Peyer's patch (tissue), 4 donors: ENCODE data around the gene PLCL1. TPM values are rescaled to one million over a fixed set of nuclear protein-coding genes. Genes with fewer than 3 reads are reported as not detected.

ENCODE experiments used
- DNase-seq, 3 donors: peaks; one replicate each; pipeline ENCODE4 v3.0.0-alpha.2; 2017 to 2019
- H3K27ac ChIP-seq, 4 donors: fragments of 200-600 bp; sonication (generic); one replicate each; pipeline ENCODE4 v1.5.1; 2016 to 2019
- H3K27me3 ChIP-seq, 2 donors: fragments of 200-600 bp; sonication (generic); one replicate each; pipeline ENCODE4 v1.5.1; 2019
- H3K36me3 ChIP-seq, 3 donors: fragments of 200-600 bp; sonication (generic); one replicate each; pipeline ENCODE4 v1.5.1; 2016 to 2019
- H3K4me1 ChIP-seq, 4 donors: fragments of 200-600 bp; sonication (generic); one replicate each; pipeline ENCODE4 v1.5.1; 2016 to 2019
- H3K4me3 ChIP-seq, 4 donors: fragments of 200-600 bp; sonication (generic); 1 replicate in 3 of 4; 2 replicates in 1 of 4; pipeline ENCODE4 v1.5.1; 2016 to 2019; ENCODE audit warnings: mild to moderate bottlenecking in 1 of 4
- H3K9me3 ChIP-seq, 4 donors: fragments of 200-600 bp; sonication (generic); one replicate each; pipeline ENCODE4 v1.5.1; 2016 to 2019; ENCODE audit warnings: mild to moderate bottlenecking in 1 of 4
- CTCF ChIP-seq, 6 experiments: fragments of 450-650 bp in 4 of 6; fragments of 200-600 bp in 2 of 6; sonication (generic) in 1 of 6; IDR thresholded peaks; one replicate each; pipeline ENCODE4 v1.5.1; 2017 to 2019; ENCODE audit warnings: antibody characterized with exemption in 6 of 6, mild to moderate bottlenecking in 3 of 6, moderate library complexity in 1 of 6
- POLR2A ChIP-seq, 2 donors: fragments of 450-650 bp; IDR thresholded peaks; one replicate each; pipeline ENCODE4 v1.5.1; 2017; ENCODE audit warnings: antibody characterized with exemption in 2 of 2, mild to moderate bottlenecking in 2 of 2, moderate library complexity in 2 of 2
- total RNA-seq, 4 donors: library from RNA; depleted of rRNA; stranded (reverse); fragments of >200 nt; gene quantifications; one replicate each; pipeline ENCODE4 v1.1.0, GENCODE V29; 2016

The PLCL1 gene
- total RNA-seq, 4 donors from 2014 or later = 1.9 to 5.8 (median 2.8) TPM; not detected in 1

DNA sequence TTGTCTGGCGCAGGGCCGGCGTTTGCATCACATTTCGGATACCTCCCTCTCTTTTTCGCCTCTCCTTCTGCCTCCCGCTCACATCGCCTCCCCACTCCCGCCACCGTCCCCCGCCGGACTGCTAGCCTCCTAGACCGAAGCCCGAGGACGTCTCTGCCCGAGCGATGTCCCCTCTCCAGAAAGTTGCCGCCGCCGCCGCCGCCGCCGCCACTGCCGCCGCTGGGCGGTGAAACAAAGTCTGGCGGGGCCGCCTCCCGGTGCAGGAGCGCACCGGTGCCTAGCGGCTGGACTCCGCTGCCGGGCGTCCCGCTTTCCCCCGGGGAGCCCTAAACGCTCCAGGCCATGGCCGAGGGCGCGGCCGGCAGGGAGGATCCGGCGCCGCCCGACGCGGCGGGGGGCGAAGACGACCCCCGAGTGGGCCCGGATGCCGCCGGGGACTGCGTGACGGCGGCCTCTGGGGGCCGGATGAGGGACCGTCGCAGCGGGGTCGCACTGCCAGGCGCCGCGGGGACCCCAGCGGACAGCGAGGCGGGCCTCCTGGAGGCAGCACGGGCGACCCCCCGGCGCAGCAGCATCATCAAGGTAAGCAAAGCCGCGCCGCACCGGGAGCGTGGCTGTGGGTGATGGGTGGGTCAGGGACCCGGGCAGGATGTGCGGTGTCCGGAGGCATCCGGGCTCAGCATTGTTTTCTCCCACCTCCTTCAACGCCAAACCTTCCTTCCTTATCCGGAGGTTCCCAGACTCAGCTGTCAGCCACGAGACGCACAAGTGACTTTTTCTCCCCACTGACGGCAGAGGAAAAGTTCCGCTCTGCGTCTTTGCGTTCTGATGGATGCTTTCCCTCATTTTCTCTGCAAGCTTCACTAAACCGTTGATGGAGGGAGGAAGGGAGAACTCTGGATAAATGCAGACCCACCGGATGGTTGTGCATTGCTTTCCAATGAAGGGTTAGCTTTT is 643 bp downstream of the PLCL1 start:
- peak; percentile 29 to 50 (median 49) for DNase-seq
- TF ChIP-seq CTCF (IDR thresholded peaks at IDR 0.05) (no peak), POLR2A (IDR thresholded peaks at IDR 0.05) (peak in 1 of 2 donors; percentile 1)
- peaks cover 0 to 8% (median 1%) of the 10 kb centered on the region in 4 donors for H3K4me1 ChIP-seq
- no peaks in the 10 kb centered on the region for H3K27me3 ChIP-seq
- H3K9me3 ChIP-seq = no peaks in the 10 kb centered on the region
- no peaks in the 10 kb centered on the region for H3K36me3 ChIP-seq
- peak overlapping the region; percentile 56 to 80 (median 68) for H3K4me3 ChIP-seq
- peak overlapping the region; percentile 42 to 71 (median 60) for H3K27ac ChIP-seq

- no peak for TF ChIP-seq CTCF (IDR thresholded peaks at IDR 0.05)
- no peak for TF ChIP-seq POLR2A (IDR thresholded peaks at IDR 0.05)
- no peaks in the 10 kb centered on the region for H3K36me3 ChIP-seq
- no peaks in the 10 kb centered on the region for H3K27me3 ChIP-seq
- DNase-seq = no peak
- peak overlapping the region; percentile 56 to 80 (median 68) for H3K4me3 ChIP-seq
- H3K4me1 ChIP-seq = peaks cover 0 to 8% (median 1%) of the 10 kb centered on the region in 4 donors
- no peaks in the 10 kb centered on the region for H3K9me3 ChIP-seq
- no peak overlapping the region for H3K27ac ChIP-seq
Measured at GRCh38 chr2:197805715-197806633, 1.6 kb downstream of the PLCL1 start.

DNA sequence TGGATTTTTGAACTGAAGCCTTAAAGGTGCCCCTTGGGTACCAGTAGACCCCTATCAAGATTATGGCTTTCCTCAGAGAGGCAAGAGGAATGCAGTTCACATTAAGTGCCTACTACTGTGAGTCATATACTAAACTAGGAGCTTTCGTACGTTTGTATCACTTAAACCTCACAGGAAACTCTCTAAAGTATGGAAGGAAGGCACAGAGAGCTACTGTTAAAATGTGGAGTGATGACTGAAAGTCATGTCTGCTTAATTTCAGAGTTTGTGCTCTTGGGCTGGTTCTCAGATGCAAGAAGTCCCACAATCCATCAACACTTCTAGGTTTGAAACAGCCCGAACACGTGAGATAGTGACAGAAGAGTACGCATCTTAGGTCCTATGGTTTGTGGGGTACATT is 4.7 kb downstream of the PLCL1 start:
- Histone ChIP-seq H3K4me3 (no peak overlapping the region), H3K27ac (no peak overlapping the region), H3K27me3 (no peaks in the 10 kb centered on the region), H3K4me1 (peaks cover 0 to 2% (median 1%) of the 10 kb centered on the region in 4 donors), H3K9me3 (no peaks in the 10 kb centered on the region), H3K36me3 (no peaks in the 10 kb centered on the region)
- no peak for DNase-seq
- TF ChIP-seq CTCF (IDR thresholded peaks at IDR 0.05) (no peak), POLR2A (IDR thresholded peaks at IDR 0.05) (no peak)

GRCh38 chr2:197810016-197810415 is 5.6 kb downstream of the PLCL1 start:
- no peaks in the 10 kb centered on the region for H3K4me1 ChIP-seq
- no peak for TF ChIP-seq CTCF (IDR thresholded peaks at IDR 0.05)
- TF ChIP-seq POLR2A (IDR thresholded peaks at IDR 0.05) = no peak
- no peaks in the 10 kb centered on the region for H3K9me3 ChIP-seq
- H3K27ac ChIP-seq = no peak overlapping the region
- no peak for DNase-seq
- no peak overlapping the region for H3K4me3 ChIP-seq
- no peaks in the 10 kb centered on the region for H3K27me3 ChIP-seq
- no peaks in the 10 kb centered on the region for H3K36me3 ChIP-seq

GRCh38 chr2:197810491-197810890 is 6.1 kb downstream of the PLCL1 start:
- no peaks in the 10 kb centered on the region for H3K4me1 ChIP-seq
- no peak for DNase-seq

More at GRCh38 chr2:197810491-197810890, 6.1 kb downstream of the PLCL1 start:
- H3K27ac ChIP-seq = no peak overlapping the region
- H3K27me3 ChIP-seq = no peaks in the 10 kb centered on the region
- H3K9me3 ChIP-seq = no peaks in the 10 kb centered on the region
- H3K36me3 ChIP-seq = no peaks in the 10 kb centered on the region
- TF ChIP-seq POLR2A (IDR thresholded peaks at IDR 0.05) (no peak), CTCF (IDR thresholded peaks at IDR 0.05) (no peak)
- H3K4me3 ChIP-seq = no peak overlapping the region
